GM18520 (cell line): Measurements from ENCODE around the gene PADI2.

ENCODE experiments used
- ATAC-seq: cut with Tn5 transposase; IDR thresholded peaks from one replicate; pipeline ENCODE4 v1.9.1; 2021; ENCODE audit not compliant: unreplicated experiment

The PADI2 gene

DNA sequence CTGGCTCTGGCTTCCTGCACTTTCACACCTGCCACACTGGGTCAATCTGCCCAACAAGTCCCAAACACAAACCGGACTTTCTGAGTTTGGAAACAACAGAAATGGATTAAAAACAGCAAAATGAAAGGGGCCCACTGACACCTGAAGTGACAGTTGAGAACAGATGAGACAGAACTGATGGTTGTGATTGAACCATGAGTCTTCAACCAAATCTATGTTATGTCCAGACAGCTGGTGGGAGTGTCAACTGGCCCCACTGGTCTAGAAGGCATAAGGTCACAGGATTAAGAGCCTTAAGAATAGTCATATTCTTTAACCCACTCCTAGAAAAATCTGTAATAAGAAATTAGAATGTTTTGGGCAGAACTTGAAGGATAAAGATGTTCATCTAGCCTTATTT, 94.5 kb downstream of the PADI2 start:
- ATAC-seq = no peak

DNA sequence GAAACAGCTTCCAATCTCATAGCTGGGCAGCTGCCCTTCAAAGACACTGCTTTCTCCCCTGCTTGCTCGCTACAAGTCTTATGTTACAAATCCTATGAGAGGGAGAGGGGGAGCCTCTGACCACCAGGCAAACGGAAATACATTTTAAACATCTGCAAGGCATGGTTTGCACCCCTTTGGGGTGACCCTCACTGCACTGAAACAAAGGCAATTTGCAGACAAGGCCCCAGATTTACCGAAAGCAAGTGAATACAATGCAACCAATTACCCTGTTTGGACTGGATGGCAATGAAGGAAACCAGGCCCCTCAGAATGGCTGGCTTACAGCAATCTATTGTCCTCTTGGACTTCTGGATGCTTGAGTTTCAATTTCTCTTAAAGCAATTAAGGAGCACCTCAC, 95.7 kb downstream of the PADI2 start:
- no peak for ATAC-seq

DNA sequence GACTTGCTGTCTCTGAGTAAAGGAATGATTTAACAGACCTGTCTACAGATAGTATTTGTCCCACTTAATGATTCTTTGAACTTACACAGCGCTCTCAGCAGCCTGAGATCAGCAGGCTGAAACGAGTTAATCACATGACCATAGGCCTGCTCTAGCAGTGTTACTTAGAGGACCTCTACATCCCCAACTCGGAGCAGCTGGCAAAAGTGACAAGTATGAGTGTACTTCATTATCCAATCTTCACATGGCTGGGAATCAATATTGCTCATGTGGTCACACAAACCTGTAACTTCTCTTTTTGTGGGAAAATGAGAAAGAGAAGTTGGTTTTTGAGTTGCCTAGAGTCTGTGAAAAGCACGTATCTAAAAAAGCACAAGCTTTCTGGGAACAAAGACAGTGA, 96.1 kb downstream of the PADI2 start:
- ATAC-seq = no peak

DNA sequence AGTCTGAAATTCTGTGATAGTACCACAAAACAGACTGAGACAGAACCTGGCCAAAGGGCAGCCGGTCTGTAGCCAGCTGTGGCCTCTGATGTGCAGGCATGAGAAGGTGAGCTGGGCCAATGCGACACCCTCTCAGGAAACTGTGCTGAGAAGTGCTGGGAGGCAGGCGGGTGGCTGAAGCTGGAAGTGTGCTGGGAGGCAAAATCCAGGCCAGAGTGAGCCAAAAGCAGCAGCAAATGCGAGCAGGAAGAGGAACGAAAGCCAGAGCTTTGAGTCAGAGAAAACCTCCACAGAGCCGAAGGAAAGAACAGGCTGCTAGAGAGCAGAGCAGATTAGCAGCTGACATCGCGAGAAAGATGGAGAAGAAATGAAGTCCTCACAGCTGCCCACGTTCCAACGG, 97.4 kb downstream of the PADI2 start:
- ATAC-seq = no peak

DNA sequence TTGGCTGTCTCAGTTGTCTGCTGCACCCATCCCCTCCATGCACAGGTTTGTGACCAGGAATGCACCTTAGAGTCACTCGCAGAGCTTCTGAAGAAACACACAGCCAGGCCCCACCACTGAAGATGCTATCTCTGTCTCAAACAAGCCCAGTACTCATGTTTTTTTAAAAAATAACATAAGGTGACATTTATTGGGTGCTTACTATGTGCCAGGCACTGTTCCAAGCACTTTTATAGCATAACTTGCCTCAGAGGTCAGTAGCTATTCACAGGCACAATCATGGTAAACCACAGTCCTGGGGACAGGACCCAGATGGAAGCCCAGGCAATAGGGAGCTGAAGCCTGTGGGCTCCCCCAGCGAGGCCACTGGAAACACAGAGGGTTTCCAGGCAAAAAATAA, 98.7 kb downstream of the PADI2 start:
- ATAC-seq = no peak

DNA sequence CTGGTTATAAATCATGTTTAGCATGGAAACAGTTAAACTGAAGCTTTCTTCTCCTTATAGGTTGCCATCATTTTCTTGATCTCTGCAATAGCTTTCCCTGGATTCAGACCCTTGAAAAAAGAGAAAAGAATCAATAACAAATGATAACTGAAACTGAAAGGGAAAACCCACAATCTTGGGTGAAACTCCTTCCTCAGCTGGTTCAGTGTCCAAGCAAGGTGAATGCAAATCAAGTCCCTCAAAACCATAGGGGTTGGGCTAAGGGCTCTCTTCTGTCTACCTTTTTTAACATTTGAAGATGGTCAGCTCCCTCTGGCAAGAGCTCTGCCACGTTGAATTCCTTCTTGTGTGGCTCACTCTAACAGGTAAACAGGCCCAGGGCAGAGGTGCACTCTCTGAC, 100.4 kb downstream of the PADI2 start:
- ATAC-seq = no peak

DNA sequence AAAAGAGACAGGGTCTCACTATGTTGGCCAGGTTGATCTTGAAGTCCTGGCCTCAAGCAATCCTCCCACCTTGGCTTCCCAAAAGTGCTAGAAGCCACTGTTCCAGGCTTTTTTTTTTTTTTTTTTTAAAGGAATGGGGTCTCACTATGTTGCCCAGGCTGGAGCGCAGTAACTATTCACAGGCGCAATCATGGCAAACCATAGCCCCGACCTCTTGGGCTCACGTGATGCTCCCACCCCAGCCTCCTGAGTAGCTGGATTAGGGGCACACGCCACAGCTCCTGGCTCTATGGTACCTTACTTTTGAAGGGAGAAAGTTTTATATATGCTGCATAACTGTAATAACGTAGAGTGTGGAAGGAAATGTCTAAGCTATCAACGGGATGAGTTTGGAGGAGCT, 101.8 kb downstream of the PADI2 start:
- ATAC-seq = no peak
